NCI-H748 (cell line): ENCODE data around the gene FOXD4L6.
"Not testable (repeated sequence)": the region's sequence is repeated elsewhere in the genome, so short reads cannot be mapped to it uniquely, and the experiment has no call there.

Experiments
- DNase-seq: peaks from one replicate; lab custom pipeline; 2025; ENCODE audit not compliant: unreplicated experiment; lab: John Stamatoyannopoulos, UW

FOXD4L6 gene

GRCh38 chr9:41100508-41100907, 28.0 kb downstream of the FOXD4L6 start:
- DNase-seq: not testable (repeated sequence)

DNA sequence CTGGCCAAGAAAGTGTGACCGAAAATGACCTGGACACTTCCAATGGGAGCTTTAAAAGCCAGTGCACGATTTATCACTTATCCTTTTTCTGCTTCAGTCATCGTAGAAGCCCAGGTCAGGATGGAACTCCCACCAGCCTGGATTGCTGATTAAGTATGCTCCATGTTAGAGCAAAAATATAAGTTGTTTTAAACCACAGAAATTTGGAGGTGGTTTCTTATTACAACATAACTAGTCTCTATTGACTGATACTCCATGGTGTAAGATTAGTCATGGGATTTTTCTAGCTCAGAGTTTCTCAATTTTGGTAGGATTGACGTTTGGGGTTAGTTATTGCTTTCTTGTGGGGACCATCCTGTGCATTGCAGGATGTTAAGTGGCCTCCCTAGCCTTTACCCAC, 29.7 kb downstream of the FOXD4L6 start:
- DNase-seq: not testable (repeated sequence)

DNA sequence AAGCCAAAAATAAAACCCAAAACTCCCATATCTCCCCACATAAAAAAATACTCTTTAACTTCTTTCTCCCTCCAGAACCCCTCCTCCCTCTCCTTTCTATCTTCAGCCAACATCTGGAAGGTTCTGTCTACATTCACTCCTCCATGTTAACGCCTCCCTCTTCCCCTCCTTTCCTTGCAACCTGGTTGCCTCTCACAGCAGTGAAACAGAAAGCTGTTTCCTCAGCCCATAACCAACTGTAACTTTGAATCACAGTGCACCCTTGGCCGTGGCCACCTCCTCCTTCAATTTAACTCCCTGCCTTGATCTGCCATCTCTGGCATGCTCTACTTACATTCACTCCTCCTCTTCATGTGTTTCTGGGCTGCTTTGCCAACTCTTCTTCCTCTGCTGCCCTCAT, 33.4 kb downstream of the FOXD4L6 start:
- DNase-seq: not testable (repeated sequence)

- not testable (repeated sequence) for DNase-seq
Measured at GRCh38 chr9:41094010-41094773, 34.3 kb downstream of the FOXD4L6 start.

GRCh38 chr9:41090922-41091321, 37.6 kb downstream of the FOXD4L6 start:
- not testable (repeated sequence) for DNase-seq

DNA sequence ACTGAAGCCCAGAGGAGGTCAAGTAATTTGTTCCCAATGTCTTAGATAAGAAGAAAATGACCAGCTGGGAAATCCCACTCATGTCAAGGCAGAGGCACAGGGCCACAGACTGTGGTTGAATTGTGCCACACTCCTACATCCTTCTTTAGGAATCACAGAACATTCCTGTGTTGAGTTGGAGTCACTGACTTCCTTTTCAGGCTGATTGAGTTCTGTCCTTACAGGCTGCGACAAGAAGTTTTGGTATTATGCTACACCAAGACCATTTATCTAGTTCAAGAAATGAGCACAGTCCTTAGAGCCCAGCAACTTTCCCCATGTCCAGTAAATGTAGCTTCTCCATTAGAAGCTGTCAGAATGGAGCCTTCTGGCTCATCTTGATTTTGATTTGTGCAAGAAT, 38.1 kb downstream of the FOXD4L6 start:
- DNase-seq: not testable (repeated sequence)

GRCh38 chr9:41088450-41089059, 39.9 kb downstream of the FOXD4L6 start:
- not testable (repeated sequence) for DNase-seq

DNA sequence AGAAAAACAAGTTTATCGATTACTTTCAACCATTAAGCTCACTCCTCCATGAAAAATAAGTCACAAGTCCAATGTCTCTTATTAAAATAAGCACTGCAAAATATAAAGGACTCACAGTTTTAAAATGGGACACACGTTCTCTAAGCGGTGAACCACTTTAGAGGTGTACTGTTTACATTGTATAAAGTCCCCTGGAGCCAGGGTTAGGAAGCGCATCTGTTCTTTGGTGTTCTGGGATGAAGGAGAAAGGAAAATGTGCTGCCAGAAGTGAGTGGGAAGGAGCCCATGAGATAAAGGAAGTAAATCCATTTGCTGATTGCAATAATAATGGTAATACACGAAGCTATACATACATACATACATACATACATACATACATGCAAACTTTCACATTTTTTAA, 40.6 kb downstream of the FOXD4L6 start:
- not testable (repeated sequence) for DNase-seq

GRCh38 chr9:41087157-41087780, 41.2 kb downstream of the FOXD4L6 start:
- not testable (repeated sequence) for DNase-seq

GRCh38 chr9:41086685-41087084, 41.8 kb downstream of the FOXD4L6 start:
- DNase-seq: not testable (repeated sequence)

GRCh38 chr9:41086215-41086614, 42.3 kb downstream of the FOXD4L6 start:
- not testable (repeated sequence) for DNase-seq

GRCh38 chr9:41082358-41082757, 46.1 kb downstream of the FOXD4L6 start:
- not testable (repeated sequence) for DNase-seq

GRCh38 chr9:41079464-41079863, 49.0 kb downstream of the FOXD4L6 start:
- DNase-seq: not testable (repeated sequence)

DNA sequence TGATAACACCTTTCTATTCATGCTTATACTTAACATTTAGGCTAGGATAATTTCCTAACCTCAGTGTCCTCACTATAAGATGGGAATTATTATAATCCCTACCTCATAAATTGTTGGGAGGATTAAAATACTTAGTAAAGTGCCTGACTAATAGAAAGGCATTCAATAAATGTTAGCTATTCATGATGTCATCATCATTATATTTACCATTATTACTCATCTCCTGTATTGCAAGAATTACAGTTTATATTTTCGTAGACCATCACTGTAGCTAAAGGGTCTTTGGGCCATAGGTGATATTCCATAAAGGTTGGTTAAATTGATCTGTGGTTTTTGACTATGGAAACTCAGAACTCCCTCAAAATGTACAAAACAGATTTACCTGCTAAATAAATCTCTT, 50.9 kb downstream of the FOXD4L6 start:
- DNase-seq: not testable (repeated sequence)
